Measurements from ENCODE around the gene C2orf68.
"Not testable (repeated sequence)": the region's sequence is repeated elsewhere in the genome, so short reads cannot be mapped to it uniquely, and the experiment has no call there.

The C2orf68 gene

DNA sequence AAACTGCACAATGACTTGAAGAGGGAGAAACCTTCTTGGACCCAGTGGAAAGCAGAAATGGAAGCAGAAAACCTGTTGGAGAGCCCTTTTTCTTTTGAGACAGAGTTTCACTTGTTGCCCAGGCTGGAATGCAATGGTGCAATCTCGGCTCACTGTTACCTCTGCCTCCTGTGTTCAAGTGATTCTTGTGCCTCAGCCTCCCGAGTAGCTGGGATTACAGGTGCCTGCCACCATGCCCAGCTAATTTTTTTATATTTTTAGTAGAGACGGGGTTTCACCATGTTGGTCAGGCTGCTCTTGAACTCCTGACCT, 7.8 kb downstream of the C2orf68 start:
- TF ChIP-seq SCRT1 (tag by site-specific recombination; IDR thresholded peaks at IDR 0.05; ENCODE audit: borderline replicate concordance), result peak; percentile 86
- peak; percentile 51; the same call in 1 of the 2 replicates for TF ChIP-seq PRDM1 (tag by site-specific recombination; IDR thresholded peaks at IDR 0.05)
- TF ChIP-seq SCRT2 (tag by site-specific recombination; IDR thresholded peaks at IDR 0.05), result peak; percentile 98
- not testable (repeated sequence) for H3K27ac ChIP-seq (ENCODE audit: extremely low read depth, low read depth, low read length); H3K4me3 ChIP-seq (ENCODE audit: low read depth, low read length); H3K9me3 ChIP-seq (ENCODE audit: control insufficient read depth, insufficient read depth, low read depth, low read length); H3K4me1 ChIP-seq (ENCODE audit: control insufficient read depth, insufficient read depth, low read length)
- ChIA-PET POLR2A (interaction anchor here (1.3 to 4.7 kb wide), 7 partner anchors 8 to 65 kb away, joined by 4 to 43 read pairs (median 14); partner anchors contain the start of genes C2orf68, GGCX, MAT2A and RNF181), CTCF (interaction anchor here (0.6 to 1.1 kb wide), 2 partner anchors 24 to 36 kb away, joined by 3 read pairs; no protein-coding TSS in a partner anchor)
- peaks cover 3 to 33% of the 10 kb centered on the region in 2 experiments for H3K36me3 ChIP-seq (ENCODE audit: control insufficient read depth in 2 of 2, insufficient read depth in 1 of 2, low read length in 2 of 2)

DNA sequence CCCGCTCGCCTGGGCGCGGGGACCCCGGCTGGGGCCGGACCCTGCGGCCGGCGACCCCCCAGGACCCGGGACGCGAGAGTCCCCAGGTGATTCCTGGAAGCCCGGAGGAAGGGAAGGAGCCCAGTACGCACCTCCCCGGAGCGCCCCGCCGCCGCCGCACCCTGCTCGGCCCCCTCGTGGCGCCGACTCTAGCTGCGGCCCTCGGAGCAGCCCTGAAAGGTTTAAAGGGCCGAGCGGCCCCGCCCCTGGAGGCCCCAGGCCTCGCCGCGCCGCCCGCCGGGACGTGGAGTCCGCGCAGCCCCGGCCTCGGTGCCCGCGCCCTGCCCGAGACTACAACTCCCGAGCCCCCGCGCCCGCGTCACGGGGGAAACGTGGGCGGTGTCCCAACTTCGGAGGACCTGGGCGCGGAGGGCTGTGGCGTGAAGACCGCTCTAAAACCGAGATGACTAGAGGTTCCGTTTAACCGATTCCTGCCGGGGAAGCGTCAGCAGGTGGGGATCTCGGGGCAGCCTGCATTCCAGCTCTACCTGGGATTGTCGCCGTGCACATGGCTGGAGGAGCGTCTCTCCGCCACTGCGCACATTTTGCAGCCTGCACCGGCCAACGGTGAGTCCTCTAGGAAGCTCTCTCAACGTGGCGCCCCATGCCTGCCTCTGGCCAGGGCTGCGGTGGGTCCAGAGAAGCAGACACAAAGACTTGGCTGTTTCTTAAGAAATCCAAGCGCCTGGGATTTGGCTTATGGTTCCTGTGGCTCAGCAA, 9.2 kb downstream of the C2orf68 start, which contains the start of gene TMEM150A:
Gene TMEM150A, minus strand, starts transcription at position 223 of the 759 bp plus-strand sequence. CDS start 750 bp downstream, outside the sequence.
- Histone ChIP-seq H3K27ac (ENCODE audit: extremely low read depth, low read depth, low read length) (peak within 1 kb of the TSS; percentile 51; the same call in 1 of the 2 replicates), H3K4me3 (ENCODE audit: low read depth, low read length) (peak within 1 kb of the TSS; percentile 73), H3K4me1 (ENCODE audit: control insufficient read depth, insufficient read depth, low read length) (peaks cover 9% of the 10 kb centered on the region), H3K36me3 (ENCODE audit: control insufficient read depth in 2 of 2, insufficient read depth in 1 of 2, low read length in 2 of 2) (peaks cover 7 to 31% of the 10 kb centered on the region in 2 experiments), H3K9me3 (ENCODE audit: control insufficient read depth, insufficient read depth, low read depth, low read length) (no peaks in the 10 kb centered on the region)
- POLR2A ChIA-PET, result interaction anchor here (0.5 to 4.7 kb wide), 10 partner anchors 9 to 63 kb away, joined by 3 to 31 read pairs (median 4); partner anchors contain the start of genes C2orf68, MAT2A, USP39 and VAMP8
- CTCF ChIA-PET, result interaction anchor here (1.2 kb wide), 1 partner anchor 183 kb away, joined by 7 read pairs; no protein-coding TSS in a partner anchor
- TF ChIP-seq KLF9 (tag by site-specific recombination; IDR thresholded peaks at IDR 0.05; ENCODE audit: low read depth), result peak; percentile 72
- peak; percentile 78 for TF ChIP-seq ZBTB20 (tag by site-specific recombination; IDR thresholded peaks at IDR 0.05)
- peak; percentile 80 for TF ChIP-seq ZNF76 (tag by site-specific recombination; IDR thresholded peaks at IDR 0.05; ENCODE audit: borderline replicate concordance, low read depth)
- TF ChIP-seq TRIM28 (IDR thresholded peaks at IDR 0.05; ENCODE audit: borderline replicate concordance, low read length), result no peak
- TF ChIP-seq, protein P1, sequence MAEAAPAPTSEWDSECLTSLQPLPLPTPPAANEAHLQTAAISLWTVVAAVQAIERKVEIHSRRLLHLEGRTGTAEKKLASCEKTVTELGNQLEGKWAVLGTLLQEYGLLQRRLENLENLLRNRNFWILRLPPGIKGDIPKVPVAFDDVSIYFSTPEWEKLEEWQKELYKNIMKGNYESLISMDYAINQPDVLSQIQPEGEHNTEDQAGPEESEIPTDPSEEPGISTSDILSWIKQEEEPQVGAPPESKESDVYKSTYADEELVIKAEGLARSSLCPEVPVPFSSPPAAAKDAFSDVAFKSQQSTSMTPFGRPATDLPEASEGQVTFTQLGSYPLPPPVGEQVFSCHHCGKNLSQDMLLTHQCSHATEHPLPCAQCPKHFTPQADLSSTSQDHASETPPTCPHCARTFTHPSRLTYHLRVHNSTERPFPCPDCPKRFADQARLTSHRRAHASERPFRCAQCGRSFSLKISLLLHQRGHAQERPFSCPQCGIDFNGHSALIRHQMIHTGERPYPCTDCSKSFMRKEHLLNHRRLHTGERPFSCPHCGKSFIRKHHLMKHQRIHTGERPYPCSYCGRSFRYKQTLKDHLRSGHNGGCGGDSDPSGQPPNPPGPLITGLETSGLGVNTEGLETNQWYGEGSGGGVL (tag by site-specific recombination; IDR thresholded peaks at IDR 0.05), result no peak
- TF ChIP-seq, protein P2, sequence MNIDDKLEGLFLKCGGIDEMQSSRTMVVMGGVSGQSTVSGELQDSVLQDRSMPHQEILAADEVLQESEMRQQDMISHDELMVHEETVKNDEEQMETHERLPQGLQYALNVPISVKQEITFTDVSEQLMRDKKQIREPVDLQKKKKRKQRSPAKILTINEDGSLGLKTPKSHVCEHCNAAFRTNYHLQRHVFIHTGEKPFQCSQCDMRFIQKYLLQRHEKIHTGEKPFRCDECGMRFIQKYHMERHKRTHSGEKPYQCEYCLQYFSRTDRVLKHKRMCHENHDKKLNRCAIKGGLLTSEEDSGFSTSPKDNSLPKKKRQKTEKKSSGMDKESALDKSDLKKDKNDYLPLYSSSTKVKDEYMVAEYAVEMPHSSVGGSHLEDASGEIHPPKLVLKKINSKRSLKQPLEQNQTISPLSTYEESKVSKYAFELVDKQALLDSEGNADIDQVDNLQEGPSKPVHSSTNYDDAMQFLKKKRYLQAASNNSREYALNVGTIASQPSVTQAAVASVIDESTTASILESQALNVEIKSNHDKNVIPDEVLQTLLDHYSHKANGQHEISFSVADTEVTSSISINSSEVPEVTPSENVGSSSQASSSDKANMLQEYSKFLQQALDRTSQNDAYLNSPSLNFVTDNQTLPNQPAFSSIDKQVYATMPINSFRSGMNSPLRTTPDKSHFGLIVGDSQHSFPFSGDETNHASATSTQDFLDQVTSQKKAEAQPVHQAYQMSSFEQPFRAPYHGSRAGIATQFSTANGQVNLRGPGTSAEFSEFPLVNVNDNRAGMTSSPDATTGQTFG (tag by site-specific recombination; IDR thresholded peaks at IDR 0.05; ENCODE audit: borderline replicate concordance), result no peak
- TF ChIP-seq ZBTB48 (tag by site-specific recombination; IDR thresholded peaks at IDR 0.05), result no peak
- peak; percentile 80; the same call in 1 of the 2 replicates for TF ChIP-seq ZNF660 (tag by site-specific recombination; IDR thresholded peaks at IDR 0.05)
- TF ChIP-seq ZNF354C (tag by site-specific recombination; IDR thresholded peaks at IDR 0.05; ENCODE audit: borderline replicate concordance, low read depth), result no peak
- TF ChIP-seq, protein P3, sequence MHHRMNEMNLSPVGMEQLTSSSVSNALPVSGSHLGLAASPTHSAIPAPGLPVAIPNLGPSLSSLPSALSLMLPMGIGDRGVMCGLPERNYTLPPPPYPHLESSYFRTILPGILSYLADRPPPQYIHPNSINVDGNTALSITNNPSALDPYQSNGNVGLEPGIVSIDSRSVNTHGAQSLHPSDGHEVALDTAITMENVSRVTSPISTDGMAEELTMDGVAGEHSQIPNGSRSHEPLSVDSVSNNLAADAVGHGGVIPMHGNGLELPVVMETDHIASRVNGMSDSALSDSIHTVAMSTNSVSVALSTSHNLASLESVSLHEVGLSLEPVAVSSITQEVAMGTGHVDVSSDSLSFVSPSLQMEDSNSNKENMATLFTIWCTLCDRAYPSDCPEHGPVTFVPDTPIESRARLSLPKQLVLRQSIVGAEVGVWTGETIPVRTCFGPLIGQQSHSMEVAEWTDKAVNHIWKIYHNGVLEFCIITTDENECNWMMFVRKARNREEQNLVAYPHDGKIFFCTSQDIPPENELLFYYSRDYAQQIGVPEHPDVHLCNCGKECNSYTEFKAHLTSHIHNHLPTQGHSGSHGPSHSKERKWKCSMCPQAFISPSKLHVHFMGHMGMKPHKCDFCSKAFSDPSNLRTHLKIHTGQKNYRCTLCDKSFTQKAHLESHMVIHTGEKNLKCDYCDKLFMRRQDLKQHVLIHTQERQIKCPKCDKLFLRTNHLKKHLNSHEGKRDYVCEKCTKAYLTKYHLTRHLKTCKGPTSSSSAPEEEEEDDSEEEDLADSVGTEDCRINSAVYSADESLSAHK (tag by site-specific recombination; IDR thresholded peaks at IDR 0.05), result no peak
- TF ChIP-seq, protein P4, sequence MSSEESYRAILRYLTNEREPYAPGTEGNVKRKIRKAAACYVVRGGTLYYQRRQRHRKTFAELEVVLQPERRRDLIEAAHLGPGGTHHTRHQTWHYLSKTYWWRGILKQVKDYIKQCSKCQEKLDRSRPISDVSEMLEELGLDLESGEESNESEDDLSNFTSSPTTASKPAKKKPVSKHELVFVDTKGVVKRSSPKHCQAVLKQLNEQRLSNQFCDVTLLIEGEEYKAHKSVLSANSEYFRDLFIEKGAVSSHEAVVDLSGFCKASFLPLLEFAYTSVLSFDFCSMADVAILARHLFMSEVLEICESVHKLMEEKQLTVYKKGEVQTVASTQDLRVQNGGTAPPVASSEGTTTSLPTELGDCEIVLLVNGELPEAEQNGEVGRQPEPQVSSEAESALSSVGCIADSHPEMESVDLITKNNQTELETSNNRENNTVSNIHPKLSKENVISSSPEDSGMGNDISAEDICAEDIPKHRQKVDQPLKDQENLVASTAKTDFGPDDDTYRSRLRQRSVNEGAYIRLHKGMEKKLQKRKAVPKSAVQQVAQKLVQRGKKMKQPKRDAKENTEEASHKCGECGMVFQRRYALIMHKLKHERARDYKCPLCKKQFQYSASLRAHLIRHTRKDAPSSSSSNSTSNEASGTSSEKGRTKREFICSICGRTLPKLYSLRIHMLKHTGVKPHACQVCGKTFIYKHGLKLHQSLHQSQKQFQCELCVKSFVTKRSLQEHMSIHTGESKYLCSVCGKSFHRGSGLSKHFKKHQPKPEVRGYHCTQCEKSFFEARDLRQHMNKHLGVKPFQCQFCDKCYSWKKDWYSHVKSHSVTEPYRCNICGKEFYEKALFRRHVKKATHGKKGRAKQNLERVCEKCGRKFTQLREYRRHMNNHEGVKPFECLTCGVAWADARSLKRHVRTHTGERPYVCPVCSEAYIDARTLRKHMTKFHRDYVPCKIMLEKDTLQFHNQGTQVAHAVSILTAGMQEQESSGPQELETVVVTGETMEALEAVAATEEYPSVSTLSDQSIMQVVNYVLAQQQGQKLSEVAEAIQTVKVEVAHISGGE (tag by site-specific recombination; conservative IDR thresholded peaks at IDR 0.05; ENCODE audit: low read depth), result peak; percentile 33; the same call in 1 of the 2 replicates
- no peak for TF ChIP-seq ZNF302 (tag by site-specific recombination; IDR thresholded peaks at IDR 0.05; ENCODE audit: low read depth)
- no peak for TF ChIP-seq ZNF350 (tag by site-specific recombination; IDR thresholded peaks at IDR 0.05)
- peak; percentile 90; the same call in 1 of the 2 replicates for TF ChIP-seq KLF10 (tag by site-specific recombination; IDR thresholded peaks at IDR 0.05)
- no peak for TF ChIP-seq HOXC10 (CRISPR knock-in tag; IDR thresholded peaks at IDR 0.05)
- TF ChIP-seq, protein P5, sequence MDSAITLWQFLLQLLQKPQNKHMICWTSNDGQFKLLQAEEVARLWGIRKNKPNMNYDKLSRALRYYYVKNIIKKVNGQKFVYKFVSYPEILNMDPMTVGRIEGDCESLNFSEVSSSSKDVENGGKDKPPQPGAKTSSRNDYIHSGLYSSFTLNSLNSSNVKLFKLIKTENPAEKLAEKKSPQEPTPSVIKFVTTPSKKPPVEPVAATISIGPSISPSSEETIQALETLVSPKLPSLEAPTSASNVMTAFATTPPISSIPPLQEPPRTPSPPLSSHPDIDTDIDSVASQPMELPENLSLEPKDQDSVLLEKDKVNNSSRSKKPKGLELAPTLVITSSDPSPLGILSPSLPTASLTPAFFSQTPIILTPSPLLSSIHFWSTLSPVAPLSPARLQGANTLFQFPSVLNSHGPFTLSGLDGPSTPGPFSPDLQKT (IDR thresholded peaks at IDR 0.05; ENCODE audit: borderline replicate concordance, low read depth, low read length), result no peak
- TF ChIP-seq PRDM1 (tag by site-specific recombination; IDR thresholded peaks at IDR 0.05), result no peak
- TF ChIP-seq MZF1 (tag by site-specific recombination; IDR thresholded peaks at IDR 0.05; ENCODE audit: borderline replicate concordance), result no peak
- TF ChIP-seq ZNF548 (tag by site-specific recombination; IDR thresholded peaks at IDR 0.05), result no peak

All from HEK293 (cell line).